ENCODE results near the gene ZNF547. TPM values are rescaled to one million over a fixed set of nuclear protein-coding genes. Genes with fewer than 3 reads are reported as not detected.

Gene ZNF547
- polyA plus RNA-seq, 2 of the 4 experiments (the other 2 are of a cell fraction): 2.0 to 2.9 TPM

DNA sequence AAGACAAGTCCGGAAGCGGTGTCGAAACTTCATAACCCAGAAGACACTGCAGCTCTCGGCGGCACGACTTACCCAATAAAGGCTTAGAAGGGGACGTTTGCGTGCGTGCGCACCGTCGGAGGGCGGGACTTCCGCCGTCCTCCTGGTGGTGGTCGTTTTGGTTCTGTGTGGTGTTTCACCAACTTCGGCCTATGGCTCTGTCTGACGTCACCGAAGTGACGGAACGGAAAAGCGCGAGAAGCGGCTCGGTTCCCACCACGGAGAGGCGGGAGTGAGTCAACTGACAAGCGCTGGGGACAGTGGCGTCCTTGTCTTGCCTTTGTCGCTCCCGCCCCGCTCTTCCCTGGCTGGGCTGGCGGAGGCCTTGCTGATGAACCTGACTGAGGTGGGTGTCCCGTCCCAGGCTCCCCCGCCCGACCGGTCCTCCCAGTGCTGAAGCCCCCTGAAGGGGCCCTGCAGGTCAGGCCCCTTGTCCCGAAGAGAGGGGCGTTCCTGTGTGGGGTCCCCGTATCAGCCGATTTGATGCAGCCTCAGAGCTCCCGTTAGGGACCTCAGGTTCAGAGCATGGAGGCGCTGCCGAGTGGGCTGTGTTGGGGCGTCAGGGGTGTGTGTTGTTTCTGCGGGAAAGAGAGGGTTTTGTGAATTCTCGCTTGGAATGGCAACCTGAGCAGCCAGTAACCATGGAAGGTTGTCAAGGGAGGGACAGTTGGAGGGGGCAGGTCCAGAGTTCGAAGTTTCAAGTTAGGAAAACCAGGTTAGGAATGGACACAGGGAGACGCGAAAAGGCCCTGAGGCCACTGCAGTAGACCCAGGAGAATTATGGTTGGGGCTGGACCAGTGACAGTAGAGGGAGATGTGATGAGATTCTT, 26.6 kb downstream of the ZNF547 start, which contains the start of gene ZNF548 (continued):
- no peak for TF ChIP-seq NR3C1 (IDR thresholded peaks at IDR 0.05)
- TF ChIP-seq, protein P1, sequence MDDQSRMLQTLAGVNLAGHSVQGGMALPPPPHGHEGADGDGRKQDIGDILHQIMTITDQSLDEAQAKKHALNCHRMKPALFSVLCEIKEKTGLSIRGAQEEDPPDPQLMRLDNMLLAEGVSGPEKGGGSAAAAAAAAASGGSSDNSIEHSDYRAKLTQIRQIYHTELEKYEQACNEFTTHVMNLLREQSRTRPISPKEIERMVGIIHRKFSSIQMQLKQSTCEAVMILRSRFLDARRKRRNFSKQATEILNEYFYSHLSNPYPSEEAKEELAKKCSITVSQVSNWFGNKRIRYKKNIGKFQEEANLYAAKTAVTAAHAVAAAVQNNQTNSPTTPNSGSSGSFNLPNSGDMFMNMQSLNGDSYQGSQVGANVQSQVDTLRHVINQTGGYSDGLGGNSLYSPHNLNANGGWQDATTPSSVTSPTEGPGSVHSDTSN (IDR thresholded peaks at IDR 0.05): no peak
- no peak for TF ChIP-seq JUNB (IDR thresholded peaks at IDR 0.05)
- TF ChIP-seq BHLHE40 (IDR thresholded peaks at IDR 0.05; ENCODE audit: low read depth, low read length): no peak
- TF ChIP-seq RARB (CRISPR knock-in tag; IDR thresholded peaks at IDR 0.05): no peak
- TF ChIP-seq EP300 (IDR thresholded peaks at IDR 0.05): no peak
- TF ChIP-seq SREBF2 (IDR thresholded peaks at IDR 0.05): no peak
- no peak for TF ChIP-seq HOXA7 (CRISPR knock-in tag; IDR thresholded peaks at IDR 0.05)
- TF ChIP-seq NPAS2 (CRISPR knock-in tag; IDR thresholded peaks at IDR 0.05; ENCODE audit: borderline replicate concordance): no peak
- no peak for TF ChIP-seq PHF8 (IDR thresholded peaks at IDR 0.05; ENCODE audit: borderline replicate concordance, low read depth)
- no peak for TF ChIP-seq CHD4 (IDR thresholded peaks at IDR 0.05; ENCODE audit: borderline replicate concordance)
- TF ChIP-seq EHF (CRISPR knock-in tag; IDR thresholded peaks at IDR 0.05): no peak
- TF ChIP-seq, protein P2, sequence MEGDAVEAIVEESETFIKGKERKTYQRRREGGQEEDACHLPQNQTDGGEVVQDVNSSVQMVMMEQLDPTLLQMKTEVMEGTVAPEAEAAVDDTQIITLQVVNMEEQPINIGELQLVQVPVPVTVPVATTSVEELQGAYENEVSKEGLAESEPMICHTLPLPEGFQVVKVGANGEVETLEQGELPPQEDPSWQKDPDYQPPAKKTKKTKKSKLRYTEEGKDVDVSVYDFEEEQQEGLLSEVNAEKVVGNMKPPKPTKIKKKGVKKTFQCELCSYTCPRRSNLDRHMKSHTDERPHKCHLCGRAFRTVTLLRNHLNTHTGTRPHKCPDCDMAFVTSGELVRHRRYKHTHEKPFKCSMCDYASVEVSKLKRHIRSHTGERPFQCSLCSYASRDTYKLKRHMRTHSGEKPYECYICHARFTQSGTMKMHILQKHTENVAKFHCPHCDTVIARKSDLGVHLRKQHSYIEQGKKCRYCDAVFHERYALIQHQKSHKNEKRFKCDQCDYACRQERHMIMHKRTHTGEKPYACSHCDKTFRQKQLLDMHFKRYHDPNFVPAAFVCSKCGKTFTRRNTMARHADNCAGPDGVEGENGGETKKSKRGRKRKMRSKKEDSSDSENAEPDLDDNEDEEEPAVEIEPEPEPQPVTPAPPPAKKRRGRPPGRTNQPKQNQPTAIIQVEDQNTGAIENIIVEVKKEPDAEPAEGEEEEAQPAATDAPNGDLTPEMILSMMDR (IDR thresholded peaks at IDR 0.05): no peak
- TF ChIP-seq, protein P3, sequence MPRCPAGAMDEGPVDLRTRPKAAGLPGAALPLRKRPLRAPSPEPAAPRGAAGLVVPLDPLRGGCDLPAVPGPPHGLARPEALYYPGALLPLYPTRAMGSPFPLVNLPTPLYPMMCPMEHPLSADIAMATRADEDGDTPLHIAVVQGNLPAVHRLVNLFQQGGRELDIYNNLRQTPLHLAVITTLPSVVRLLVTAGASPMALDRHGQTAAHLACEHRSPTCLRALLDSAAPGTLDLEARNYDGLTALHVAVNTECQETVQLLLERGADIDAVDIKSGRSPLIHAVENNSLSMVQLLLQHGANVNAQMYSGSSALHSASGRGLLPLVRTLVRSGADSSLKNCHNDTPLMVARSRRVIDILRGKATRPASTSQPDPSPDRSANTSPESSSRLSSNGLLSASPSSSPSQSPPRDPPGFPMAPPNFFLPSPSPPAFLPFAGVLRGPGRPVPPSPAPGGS (IDR thresholded peaks at IDR 0.05): no peak
- TF ChIP-seq, protein P4, sequence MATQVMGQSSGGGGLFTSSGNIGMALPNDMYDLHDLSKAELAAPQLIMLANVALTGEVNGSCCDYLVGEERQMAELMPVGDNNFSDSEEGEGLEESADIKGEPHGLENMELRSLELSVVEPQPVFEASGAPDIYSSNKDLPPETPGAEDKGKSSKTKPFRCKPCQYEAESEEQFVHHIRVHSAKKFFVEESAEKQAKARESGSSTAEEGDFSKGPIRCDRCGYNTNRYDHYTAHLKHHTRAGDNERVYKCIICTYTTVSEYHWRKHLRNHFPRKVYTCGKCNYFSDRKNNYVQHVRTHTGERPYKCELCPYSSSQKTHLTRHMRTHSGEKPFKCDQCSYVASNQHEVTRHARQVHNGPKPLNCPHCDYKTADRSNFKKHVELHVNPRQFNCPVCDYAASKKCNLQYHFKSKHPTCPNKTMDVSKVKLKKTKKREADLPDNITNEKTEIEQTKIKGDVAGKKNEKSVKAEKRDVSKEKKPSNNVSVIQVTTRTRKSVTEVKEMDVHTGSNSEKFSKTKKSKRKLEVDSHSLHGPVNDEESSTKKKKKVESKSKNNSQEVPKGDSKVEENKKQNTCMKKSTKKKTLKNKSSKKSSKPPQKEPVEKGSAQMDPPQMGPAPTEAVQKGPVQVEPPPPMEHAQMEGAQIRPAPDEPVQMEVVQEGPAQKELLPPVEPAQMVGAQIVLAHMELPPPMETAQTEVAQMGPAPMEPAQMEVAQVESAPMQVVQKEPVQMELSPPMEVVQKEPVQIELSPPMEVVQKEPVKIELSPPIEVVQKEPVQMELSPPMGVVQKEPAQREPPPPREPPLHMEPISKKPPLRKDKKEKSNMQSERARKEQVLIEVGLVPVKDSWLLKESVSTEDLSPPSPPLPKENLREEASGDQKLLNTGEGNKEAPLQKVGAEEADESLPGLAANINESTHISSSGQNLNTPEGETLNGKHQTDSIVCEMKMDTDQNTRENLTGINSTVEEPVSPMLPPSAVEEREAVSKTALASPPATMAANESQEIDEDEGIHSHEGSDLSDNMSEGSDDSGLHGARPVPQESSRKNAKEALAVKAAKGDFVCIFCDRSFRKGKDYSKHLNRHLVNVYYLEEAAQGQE (IDR thresholded peaks at IDR 0.05): no peak
- no peak for TF ChIP-seq SMC3 (IDR thresholded peaks at IDR 0.05)
- TF ChIP-seq HOXB13 (CRISPR knock-in tag; IDR thresholded peaks at IDR 0.05; ENCODE audit: low read depth): no peak
- TF ChIP-seq, protein P5, sequence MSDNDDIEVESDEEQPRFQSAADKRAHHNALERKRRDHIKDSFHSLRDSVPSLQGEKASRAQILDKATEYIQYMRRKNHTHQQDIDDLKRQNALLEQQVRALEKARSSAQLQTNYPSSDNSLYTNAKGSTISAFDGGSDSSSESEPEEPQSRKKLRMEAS (IDR thresholded peaks at IDR 0.05): peak; percentile 62
- no peak for TF ChIP-seq ZNF302 (CRISPR knock-in tag; IDR thresholded peaks at IDR 0.05)
- TF ChIP-seq, protein P6, sequence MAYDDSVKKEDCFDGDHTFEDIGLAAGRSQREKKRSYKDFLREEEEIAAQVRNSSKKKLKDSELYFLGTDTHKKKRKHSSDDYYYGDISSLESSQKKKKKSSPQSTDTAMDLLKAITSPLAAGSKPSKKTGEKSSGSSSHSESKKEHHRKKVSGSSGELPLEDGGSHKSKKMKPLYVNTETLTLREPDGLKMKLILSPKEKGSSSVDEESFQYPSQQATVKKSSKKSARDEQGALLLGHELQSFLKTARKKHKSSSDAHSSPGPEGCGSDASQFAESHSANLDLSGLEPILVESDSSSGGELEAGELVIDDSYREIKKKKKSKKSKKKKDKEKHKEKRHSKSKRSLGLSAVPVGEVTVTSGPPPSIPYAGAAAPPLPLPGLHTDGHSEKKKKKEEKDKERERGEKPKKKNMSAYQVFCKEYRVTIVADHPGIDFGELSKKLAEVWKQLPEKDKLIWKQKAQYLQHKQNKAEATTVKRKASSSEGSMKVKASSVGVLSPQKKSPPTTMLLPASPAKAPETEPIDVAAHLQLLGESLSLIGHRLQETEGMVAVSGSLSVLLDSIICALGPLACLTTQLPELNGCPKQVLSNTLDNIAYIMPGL (CRISPR knock-in tag; IDR thresholded peaks at IDR 0.05; ENCODE audit: borderline replicate concordance): no peak
- TF ChIP-seq FOXS1 (CRISPR knock-in tag; IDR thresholded peaks at IDR 0.05): no peak
- TF ChIP-seq CEBPB (IDR thresholded peaks at IDR 0.05): peak in 1 of 2 experiments; percentile 71; a peak in 2 of 4 replicates
- no peak for TF ChIP-seq RNF2 (IDR thresholded peaks at IDR 0.05; ENCODE audit: borderline replicate concordance, low read depth)
- TF ChIP-seq NFE2L2 (conservative IDR thresholded peaks at IDR 0.05; ENCODE audit: low read length): no peak

Measured in A549 (cell line).